ENCODE results near the gene NRDE2.
"Not testable (repeated sequence)": the region's sequence is repeated elsewhere in the genome, so short reads cannot be mapped to it uniquely, and the experiment has no call there.

Gene NRDE2

GRCh38 chr14:90341232-90341631 lies 9.5 kb upstream of the NRDE2 start:
- not testable (repeated sequence) for DNase-seq

GRCh38 chr14:90336985-90337384 lies 5.2 kb upstream of the NRDE2 start:
- no peak for DNase-seq

GRCh38 chr14:90336401-90336800 lies 4.7 kb upstream of the NRDE2 start:
- DNase-seq = no peak

- DNase-seq = no peak
These were observed 487 bp upstream of the NRDE2 start for GRCh38 chr14:90332271-90332584.

- no peak for DNase-seq
These were observed 1.2 kb downstream of the NRDE2 start for GRCh38 chr14:90330203-90331196.

- DNase-seq = no peak
These were observed 9.8 kb downstream of the NRDE2 start for GRCh38 chr14:90321891-90322290.

- no peak for DNase-seq
These were observed 11.9 kb downstream of the NRDE2 start for GRCh38 chr14:90319634-90320541.

GRCh38 chr14:90319173-90319572 lies 12.6 kb downstream of the NRDE2 start:
- no peak for DNase-seq

- DNase-seq = no peak
These were observed 13.7 kb downstream of the NRDE2 start for GRCh38 chr14:90318016-90318415.

- DNase-seq = no peak
These were observed 14.5 kb downstream of the NRDE2 start for GRCh38 chr14:90317286-90317685.

- DNase-seq = no peak
These were observed 23.2 kb downstream of the NRDE2 start for GRCh38 chr14:90308561-90308960.

GRCh38 chr14:90305176-90305601 lies 26.6 kb downstream of the NRDE2 start:
- no peak for DNase-seq

- DNase-seq = no peak
These were observed 27.2 kb downstream of the NRDE2 start for GRCh38 chr14:90304502-90304901.

- no peak for DNase-seq
These were observed 28.3 kb downstream of the NRDE2 start for GRCh38 chr14:90303473-90303872.

GRCh38 chr14:90302529-90303303 lies 29.0 kb downstream of the NRDE2 start:
- no peak for DNase-seq

- DNase-seq = peak in 1 of 6 experiments; percentile 10
These were observed 30.1 kb downstream of the NRDE2 start for GRCh38 chr14:90301668-90302090.

GRCh38 chr14:90301122-90301521 lies 30.6 kb downstream of the NRDE2 start:
- DNase-seq = no peak

- DNase-seq = no peak
These were observed 31.1 kb downstream of the NRDE2 start for GRCh38 chr14:90300611-90301047.

GRCh38 chr14:90299408-90299807 lies 32.3 kb downstream of the NRDE2 start:
- DNase-seq = no peak

GRCh38 chr14:90297876-90298629 lies 33.7 kb downstream of the NRDE2 start:
- DNase-seq = no peak

GRCh38 chr14:90296641-90297040 lies 35.1 kb downstream of the NRDE2 start:
- no peak for DNase-seq

Measured in stimulated activated naive CD4-positive, alpha-beta T cell (primary cell).